ENCODE results near the gene MAFF.

DNA sequence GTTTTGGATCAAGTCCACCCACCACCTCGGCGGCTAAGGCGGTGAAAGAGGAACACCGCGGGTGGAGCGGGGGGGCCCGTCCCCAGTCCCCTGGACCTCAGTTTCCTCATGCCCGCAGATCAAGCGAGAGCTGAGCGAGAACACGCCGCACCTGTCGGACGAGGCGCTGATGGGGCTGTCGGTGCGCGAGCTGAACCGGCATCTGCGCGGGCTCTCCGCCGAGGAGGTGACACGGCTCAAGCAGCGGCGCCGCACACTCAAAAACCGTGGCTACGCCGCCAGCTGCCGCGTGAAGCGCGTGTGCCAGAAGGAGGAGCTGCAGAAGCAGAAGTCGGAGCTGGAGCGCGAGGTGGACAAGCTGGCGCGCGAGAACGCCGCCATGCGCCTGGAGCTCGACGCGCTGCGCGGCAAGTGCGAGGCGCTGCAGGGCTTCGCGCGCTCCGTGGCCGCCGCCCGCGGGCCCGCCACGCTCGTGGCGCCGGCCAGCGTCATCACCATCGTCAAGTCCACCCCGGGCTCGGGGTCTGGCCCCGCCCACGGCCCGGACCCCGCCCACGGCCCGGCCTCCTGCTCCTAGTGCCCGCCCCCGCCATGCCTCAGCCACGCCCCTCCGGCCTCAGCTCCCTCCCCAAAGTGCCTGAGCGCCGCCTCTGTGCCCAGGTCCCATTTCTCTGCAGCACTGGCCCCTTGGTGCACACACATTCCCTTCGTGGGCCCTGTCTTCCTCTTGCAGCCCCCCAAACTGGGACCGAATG lies 12.7 kb downstream of the MAFF start:
- TF ChIP-seq CTCF (IDR thresholded peaks at IDR 0.05; ENCODE audit: poor library complexity, severe bottlenecking) (peak; percentile 54), POLR2AphosphoS5 (IDR thresholded peaks at IDR 0.05) (peak; percentile 15)

Data from neural cell (in vitro differentiated cells).